Measurements from ENCODE around the gene CALCOCO1. TPM values are rescaled to one million over a fixed set of nuclear protein-coding genes. Genes with fewer than 3 reads are reported as not detected.

CALCOCO1 gene
- total RNA-seq, 1 donor from 2014 or later, result 86.9 TPM

GRCh38 chr12:53733807-53734200 is 6.6 kb upstream of the CALCOCO1 start:
- Mint-ChIP-seq H3K36me3 (ENCODE audit: low read depth) (no peaks in the 10 kb centered on the region), H3K4me1 (ENCODE audit: low read depth) (peaks cover 13% of the 10 kb centered on the region), H3K9me3 (ENCODE audit: low read depth) (no peaks in the 10 kb centered on the region), H3K4me3 (ENCODE audit: unreplicated experiment) (no peak overlapping the region), H3K27ac (ENCODE audit: unreplicated experiment) (peak overlapping the region; percentile 5), H3K27me3 (ENCODE audit: low read depth) (peaks cover 38% of the 10 kb centered on the region)
- no peak for TF ChIP-seq CTCF (IDR thresholded peaks at IDR 0.05)
- DNase-seq (ENCODE audit: low spot score), result no peak

DNA sequence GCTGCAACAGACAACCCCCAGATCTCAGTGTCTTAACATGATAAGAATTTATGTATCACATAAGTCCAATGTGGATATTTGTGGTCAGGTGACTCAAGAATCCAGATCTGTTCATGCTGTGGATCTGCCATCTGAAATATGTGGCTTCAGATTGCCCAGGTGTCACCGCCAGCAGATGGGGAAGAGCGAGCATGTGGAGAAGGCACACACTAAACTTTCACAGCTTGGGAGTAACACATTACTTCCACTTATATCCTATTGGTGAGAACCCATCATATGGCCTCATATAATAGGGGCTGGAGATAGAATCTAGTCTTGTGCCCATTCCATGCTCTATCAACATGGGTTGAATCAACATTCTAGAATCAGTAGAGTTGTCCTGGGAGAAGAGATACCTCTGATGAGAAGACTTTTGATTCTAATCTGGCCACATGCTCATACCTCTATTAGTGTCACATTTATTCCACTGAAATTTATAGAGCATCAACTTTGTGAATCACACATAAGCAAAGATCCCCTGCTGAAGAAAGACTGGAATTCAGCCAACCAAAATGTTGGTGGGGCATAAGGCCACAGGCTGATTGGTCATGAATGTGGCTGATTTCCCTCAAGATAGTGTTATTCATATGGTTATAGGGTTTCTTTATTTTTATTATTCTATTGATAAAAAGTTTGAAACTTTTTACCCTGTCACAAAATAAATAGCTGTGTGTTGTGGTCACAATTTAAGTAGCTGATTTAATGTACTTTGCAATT is 6.0 kb upstream of the CALCOCO1 start:
- Mint-ChIP-seq H3K4me3 (ENCODE audit: unreplicated experiment) (no peak overlapping the region), H3K9me3 (ENCODE audit: low read depth) (no peaks in the 10 kb centered on the region), H3K36me3 (ENCODE audit: low read depth) (no peaks in the 10 kb centered on the region), H3K27me3 (ENCODE audit: low read depth) (peaks cover 34% of the 10 kb centered on the region), H3K27ac (ENCODE audit: unreplicated experiment) (no peak overlapping the region), H3K4me1 (ENCODE audit: low read depth) (peaks cover 11% of the 10 kb centered on the region)
- no peak for TF ChIP-seq CTCF (IDR thresholded peaks at IDR 0.05)
- DNase-seq (ENCODE audit: low spot score), result no peak

DNA sequence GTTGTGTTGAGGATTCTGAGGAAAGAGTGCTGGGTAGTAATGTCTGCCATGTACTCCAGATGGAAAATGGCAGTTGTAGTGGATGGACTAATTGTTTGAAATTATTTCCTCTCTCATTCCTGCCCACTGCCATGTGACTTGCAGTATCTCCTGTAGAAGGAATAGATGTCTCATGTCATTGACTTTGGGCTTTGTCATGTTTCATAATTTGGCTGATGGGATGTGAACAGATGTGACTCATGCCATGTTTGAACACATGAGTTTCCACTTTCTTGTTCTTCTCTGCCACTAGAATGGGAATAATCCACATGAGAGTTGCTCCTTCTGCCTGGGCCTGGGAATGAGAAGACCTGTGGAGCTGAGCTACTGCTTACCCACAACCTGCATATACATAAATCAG is 2.4 kb upstream of the CALCOCO1 start:
- peaks cover 5% of the 10 kb centered on the region for H3K27me3 Mint-ChIP-seq (ENCODE audit: low read depth)
- no peak overlapping the region for H3K4me3 Mint-ChIP-seq (ENCODE audit: unreplicated experiment)
- DNase-seq (ENCODE audit: low spot score), result no peak
- H3K9me3 Mint-ChIP-seq (ENCODE audit: low read depth), result no peaks in the 10 kb centered on the region
- peaks cover 37% of the 10 kb centered on the region for H3K4me1 Mint-ChIP-seq (ENCODE audit: low read depth)
- H3K27ac Mint-ChIP-seq (ENCODE audit: unreplicated experiment), result no peak overlapping the region
- TF ChIP-seq CTCF (IDR thresholded peaks at IDR 0.05), result no peak
- peaks cover under 1% of the 10 kb centered on the region for H3K36me3 Mint-ChIP-seq (ENCODE audit: low read depth)

DNA sequence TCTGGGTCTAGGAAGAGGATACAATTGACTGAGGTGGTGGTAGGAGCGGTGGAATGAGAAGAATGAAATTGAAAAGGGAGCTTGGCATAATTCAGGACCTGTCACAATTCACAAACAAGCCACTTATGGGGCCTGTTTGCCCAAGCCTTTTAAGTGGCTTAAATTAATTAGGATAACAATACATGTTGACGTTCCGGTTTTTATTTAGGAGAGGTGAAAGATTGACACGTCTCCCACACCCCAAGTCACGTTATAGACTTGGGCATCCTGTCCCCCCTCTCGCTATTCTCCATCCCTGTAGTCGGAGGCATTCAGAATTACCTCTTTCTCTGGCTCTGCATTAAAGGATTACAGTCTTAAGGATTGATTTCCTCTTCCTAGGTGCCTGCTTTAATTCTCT is 954 bp upstream of the CALCOCO1 start:
- Mint-ChIP-seq H3K36me3 (ENCODE audit: low read depth) (peaks cover 11% of the 10 kb centered on the region), H3K27ac (ENCODE audit: unreplicated experiment) (no peak overlapping the region), H3K4me3 (ENCODE audit: unreplicated experiment) (peak overlapping the region; percentile 99)

DNA sequence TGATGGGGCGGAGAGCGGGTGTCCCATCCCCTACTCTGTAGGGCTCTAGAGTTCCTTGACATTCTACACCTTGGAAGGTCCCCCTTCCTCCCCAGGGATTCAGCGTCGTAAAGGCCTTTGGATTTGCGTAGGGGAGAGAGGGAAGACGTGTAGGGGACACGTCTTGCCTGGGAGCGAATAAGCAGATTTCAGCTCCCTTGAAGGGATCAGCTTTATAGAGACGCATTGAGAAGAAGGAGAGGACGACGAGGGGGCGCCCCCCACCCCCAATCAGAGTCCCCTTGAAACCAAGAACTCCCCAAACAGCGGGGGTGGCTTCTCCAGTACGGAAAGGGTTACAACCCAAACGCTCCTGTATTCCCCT is 324 bp downstream of the CALCOCO1 start:
- H3K9me3 Mint-ChIP-seq (ENCODE audit: low read depth), result no peaks in the 10 kb centered on the region
- peaks cover 18% of the 10 kb centered on the region for H3K36me3 Mint-ChIP-seq (ENCODE audit: low read depth)
- DNase-seq (ENCODE audit: low spot score), result no peak
- H3K4me1 Mint-ChIP-seq (ENCODE audit: low read depth), result peaks cover 26% of the 10 kb centered on the region
- peak overlapping the region; percentile 99 for H3K4me3 Mint-ChIP-seq (ENCODE audit: unreplicated experiment)
- H3K27ac Mint-ChIP-seq (ENCODE audit: unreplicated experiment), result peak overlapping the region; percentile 94
- no peak for TF ChIP-seq CTCF (IDR thresholded peaks at IDR 0.05)
- peaks cover 2% of the 10 kb centered on the region for H3K27me3 Mint-ChIP-seq (ENCODE audit: low read depth)

More for the DNA sequence above, 954 bp upstream of the CALCOCO1 start:
- no peak for TF ChIP-seq CTCF (IDR thresholded peaks at IDR 0.05)
- Mint-ChIP-seq H3K27me3 (ENCODE audit: low read depth) (peaks cover 2% of the 10 kb centered on the region), H3K4me1 (ENCODE audit: low read depth) (peaks cover 33% of the 10 kb centered on the region), H3K9me3 (ENCODE audit: low read depth) (no peaks in the 10 kb centered on the region)
- no peak for DNase-seq (ENCODE audit: low spot score)

Measured in chondrocyte (in vitro differentiated cells).